ENCODE data around the gene ALKAL2.

The ALKAL2 gene

DNA sequence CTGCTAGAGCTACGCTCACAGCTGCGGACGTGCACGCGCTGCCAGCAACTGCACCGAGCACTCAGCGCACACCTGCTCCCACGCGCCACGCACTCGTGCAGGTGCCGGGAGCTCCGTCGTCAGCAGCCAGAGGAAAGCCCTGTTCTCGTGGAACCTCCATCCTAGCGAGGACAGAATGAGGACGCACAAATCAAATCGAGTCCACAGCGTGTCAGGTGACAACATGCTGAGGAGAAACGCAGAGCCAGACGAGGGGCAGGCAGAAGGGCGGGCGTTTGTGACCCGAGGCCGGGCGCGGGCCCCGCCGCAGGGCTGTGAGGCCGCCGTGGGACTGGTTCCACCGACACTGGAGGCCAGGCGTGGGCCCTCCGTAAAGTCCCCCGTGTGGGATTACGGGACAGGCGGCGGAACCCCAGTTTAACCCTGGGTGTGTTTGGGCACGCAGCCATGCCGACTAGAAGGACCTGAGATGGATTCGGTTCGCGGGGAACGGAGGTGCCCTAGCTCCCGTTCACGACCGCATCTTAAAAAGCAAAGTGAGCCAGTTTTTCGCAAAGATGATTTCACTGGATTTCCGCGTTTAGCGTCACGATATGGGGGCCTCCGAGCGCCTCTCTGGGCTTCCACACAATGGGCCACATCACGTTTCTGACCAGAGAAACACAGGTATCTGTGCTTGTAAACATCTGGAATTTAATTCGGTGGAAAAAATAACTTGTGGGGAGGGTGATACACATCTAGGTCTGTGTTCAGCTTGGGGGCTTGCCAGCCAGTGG is 26.9 kb upstream of the ALKAL2 start:
- Histone ChIP-seq H2BK120ac (ENCODE audit: low read depth, low read length) (peak overlapping the region; percentile 69), H2AFZ (ENCODE audit: low read length) (no peak overlapping the region), H3K4me2 (ENCODE audit: insufficient read depth, low read length, poor library complexity, severe bottlenecking) (no peak overlapping the region), H2AK5ac (ENCODE audit: low read depth, low read length) (peak overlapping the region; percentile 66), H3K4me3 (ENCODE audit: low read length in 2 of 2) (peak overlapping the region in 1 of 2 donors; percentile 64), H2BK12ac (ENCODE audit: low read length) (peak overlapping the region; percentile 80), H3K9me3 (replicated peaks in 1 of 2; ENCODE audit: control insufficient read depth in 2 of 2, insufficient read depth in 1 of 2, low read depth in 1 of 2, low read length in 2 of 2) (no peaks in the 10 kb centered on the region), H2BK15ac (ENCODE audit: low read length) (peak overlapping the region; percentile 81), H3K4ac (ENCODE audit: low read length) (no peak overlapping the region), H3K79me1 (ENCODE audit: low read depth, low read length) (no peaks in the 10 kb centered on the region), H3K4me1 (ENCODE audit: control insufficient read depth in 2 of 2, insufficient read depth in 1 of 2, low read depth in 1 of 2, low read length in 2 of 2) (peaks cover 34 to 54% of the 10 kb centered on the region in 2 donors), H4K8ac (ENCODE audit: low read depth, low read length) (no peak overlapping the region), H3K27me3 (ENCODE audit: control insufficient read depth in 3 of 3, insufficient read depth in 3 of 3, low read depth in 1 of 3, low read length in 3 of 3) (no peaks in the 10 kb centered on the region), H3K36me3 (replicated peaks in 1 of 2; ENCODE audit: control insufficient read depth in 2 of 2, insufficient read depth in 2 of 2, low read length in 2 of 2) (no peaks in the 10 kb centered on the region), H3K9ac (ENCODE audit: low read depth, low read length, poor library complexity) (no peak overlapping the region), H3K23ac (ENCODE audit: low read depth, low read length, poor library complexity) (no peak overlapping the region), H3K18ac (ENCODE audit: low read length) (peak overlapping the region; percentile 92), H3K27ac (replicated peaks; ENCODE audit: low read length) (no peak overlapping the region), H3K14ac (ENCODE audit: low read length) (peak overlapping the region; percentile 60), H2BK5ac (ENCODE audit: low read length) (no peak overlapping the region), H4K91ac (ENCODE audit: low read depth, low read length, poor library complexity) (peak overlapping the region; percentile 18)
- DNase-seq (ENCODE audit: low spot score), result no peak
- no CpG with 5 or more reads among the region's 56 CpGs for WGBS, 2 donors (ENCODE audit: extremely low coverage in 2 of 2, insufficient read length in 2 of 2, insufficient replicate concordance in 1 of 2)

DNA sequence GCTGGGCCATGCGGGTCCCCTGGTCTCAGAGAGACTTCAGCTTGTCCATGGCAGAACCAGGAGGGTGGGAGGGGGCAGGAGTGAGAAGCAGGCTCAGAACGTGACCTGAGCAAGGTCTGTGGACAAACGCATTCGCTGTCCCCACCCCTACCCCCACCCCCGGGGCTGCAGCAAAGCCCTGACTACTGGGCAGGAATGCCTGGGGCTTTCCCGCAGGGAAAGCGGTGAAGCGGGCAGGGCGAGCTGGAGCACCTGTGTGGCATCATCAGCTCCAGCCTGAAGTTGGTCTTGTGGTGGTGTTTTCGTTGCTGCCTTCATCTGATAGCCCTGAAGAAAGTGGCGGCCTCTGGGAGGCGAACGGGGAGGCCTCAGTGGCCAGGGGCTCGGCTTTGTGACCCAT is 26.1 kb upstream of the ALKAL2 start:
- no peak overlapping the region for H3K23ac ChIP-seq (ENCODE audit: low read depth, low read length, poor library complexity)
- H3K36me3 ChIP-seq (replicated peaks in 1 of 2; ENCODE audit: control insufficient read depth in 2 of 2, insufficient read depth in 2 of 2, low read length in 2 of 2), result no peaks in the 10 kb centered on the region
- no peak overlapping the region for H4K8ac ChIP-seq (ENCODE audit: low read depth, low read length)
- H3K4me1 ChIP-seq (ENCODE audit: control insufficient read depth in 2 of 2, insufficient read depth in 1 of 2, low read depth in 1 of 2, low read length in 2 of 2), result peaks cover 42 to 62% of the 10 kb centered on the region in 2 donors
- no peak overlapping the region for H4K91ac ChIP-seq (ENCODE audit: low read depth, low read length, poor library complexity)
- no peak overlapping the region for H2BK5ac ChIP-seq (ENCODE audit: low read length)
- peak overlapping the region; percentile 66 for H2AK5ac ChIP-seq (ENCODE audit: low read depth, low read length)
- no peak for DNase-seq (ENCODE audit: low spot score)
- H2AFZ ChIP-seq (ENCODE audit: low read length), result no peak overlapping the region
- no peak overlapping the region for H3K9ac ChIP-seq (ENCODE audit: low read depth, low read length, poor library complexity)
- no peak overlapping the region for H3K4me3 ChIP-seq (ENCODE audit: low read length in 2 of 2)
- H3K4ac ChIP-seq (ENCODE audit: low read length), result no peak overlapping the region
- H3K4me2 ChIP-seq (ENCODE audit: insufficient read depth, low read length, poor library complexity, severe bottlenecking), result no peak overlapping the region
- no CpG with 5 or more reads among the region's 14 CpGs for WGBS, 2 donors (ENCODE audit: extremely low coverage in 2 of 2, insufficient read length in 2 of 2, insufficient replicate concordance in 1 of 2)
- H3K14ac ChIP-seq (ENCODE audit: low read length), result no peak overlapping the region
- no peaks in the 10 kb centered on the region for H3K9me3 ChIP-seq (replicated peaks in 1 of 2; ENCODE audit: control insufficient read depth in 2 of 2, insufficient read depth in 1 of 2, low read depth in 1 of 2, low read length in 2 of 2)
- no peak overlapping the region for H3K27ac ChIP-seq (replicated peaks; ENCODE audit: low read length)
- H3K18ac ChIP-seq (ENCODE audit: low read length), result peak overlapping the region; percentile 50
- H2BK12ac ChIP-seq (ENCODE audit: low read length), result no peak overlapping the region
- H3K27me3 ChIP-seq (ENCODE audit: control insufficient read depth in 3 of 3, insufficient read depth in 3 of 3, low read depth in 1 of 3, low read length in 3 of 3), result no peaks in the 10 kb centered on the region
- peak overlapping the region; percentile 81 for H2BK15ac ChIP-seq (ENCODE audit: low read length)
- no peaks in the 10 kb centered on the region for H3K79me1 ChIP-seq (ENCODE audit: low read depth, low read length)
- H2BK120ac ChIP-seq (ENCODE audit: low read depth, low read length), result peak overlapping the region; percentile 69

DNA sequence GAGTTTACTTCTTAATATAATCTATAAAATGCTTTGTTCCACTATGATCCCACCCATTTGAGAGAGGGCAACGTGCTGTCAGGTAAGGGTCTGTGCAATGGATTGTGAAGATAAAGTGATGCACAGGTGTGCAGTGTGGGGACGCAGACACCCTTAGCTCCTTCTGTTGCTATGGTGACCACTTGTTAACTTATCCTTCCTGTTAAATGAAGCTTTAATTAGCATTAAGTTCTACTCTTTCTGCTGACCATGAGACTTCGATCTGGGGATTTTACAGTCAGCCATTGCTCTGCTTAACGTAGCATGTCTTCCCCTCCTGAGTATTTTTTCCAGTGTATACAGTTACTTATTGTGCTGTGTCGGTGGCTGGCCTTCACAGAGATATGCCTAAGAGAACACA is 23.1 kb upstream of the ALKAL2 start:
- H2BK5ac ChIP-seq (ENCODE audit: low read length), result no peak overlapping the region
- no peak overlapping the region for H3K4ac ChIP-seq (ENCODE audit: low read length)
- no peak overlapping the region for H2BK120ac ChIP-seq (ENCODE audit: low read depth, low read length)
- H3K27ac ChIP-seq (replicated peaks; ENCODE audit: low read length), result no peak overlapping the region
- H3K4me2 ChIP-seq (ENCODE audit: insufficient read depth, low read length, poor library complexity, severe bottlenecking), result no peak overlapping the region
- DNase-seq (ENCODE audit: low spot score), result no peak
- no peak overlapping the region for H3K18ac ChIP-seq (ENCODE audit: low read length)
- no peak overlapping the region for H2AFZ ChIP-seq (ENCODE audit: low read length)
- H4K91ac ChIP-seq (ENCODE audit: low read depth, low read length, poor library complexity), result no peak overlapping the region
- H3K9ac ChIP-seq (ENCODE audit: low read depth, low read length, poor library complexity), result no peak overlapping the region
- no peaks in the 10 kb centered on the region for H3K9me3 ChIP-seq (replicated peaks in 1 of 2; ENCODE audit: control insufficient read depth in 2 of 2, insufficient read depth in 1 of 2, low read depth in 1 of 2, low read length in 2 of 2)
- H3K36me3 ChIP-seq (replicated peaks in 1 of 2; ENCODE audit: control insufficient read depth in 2 of 2, insufficient read depth in 2 of 2, low read length in 2 of 2), result no peaks in the 10 kb centered on the region
- H2BK12ac ChIP-seq (ENCODE audit: low read length), result no peak overlapping the region
- no peak overlapping the region for H4K8ac ChIP-seq (ENCODE audit: low read depth, low read length)
- H3K14ac ChIP-seq (ENCODE audit: low read length), result no peak overlapping the region
- H3K23ac ChIP-seq (ENCODE audit: low read depth, low read length, poor library complexity), result no peak overlapping the region
- WGBS, 2 donors (ENCODE audit: extremely low coverage in 2 of 2, insufficient read length in 2 of 2, insufficient replicate concordance in 1 of 2), result no CpG with 5 or more reads among the region's 5 CpGs
- no peaks in the 10 kb centered on the region for H3K27me3 ChIP-seq (ENCODE audit: control insufficient read depth in 3 of 3, insufficient read depth in 3 of 3, low read depth in 1 of 3, low read length in 3 of 3)
- no peak overlapping the region for H2BK15ac ChIP-seq (ENCODE audit: low read length)
- H2AK5ac ChIP-seq (ENCODE audit: low read depth, low read length), result no peak overlapping the region
- H3K4me1 ChIP-seq (ENCODE audit: control insufficient read depth in 2 of 2, insufficient read depth in 1 of 2, low read depth in 1 of 2, low read length in 2 of 2), result peaks cover 29 to 40% of the 10 kb centered on the region in 2 donors
- no peak overlapping the region for H3K4me3 ChIP-seq (ENCODE audit: low read length in 2 of 2)
- no peaks in the 10 kb centered on the region for H3K79me1 ChIP-seq (ENCODE audit: low read depth, low read length)

DNA sequence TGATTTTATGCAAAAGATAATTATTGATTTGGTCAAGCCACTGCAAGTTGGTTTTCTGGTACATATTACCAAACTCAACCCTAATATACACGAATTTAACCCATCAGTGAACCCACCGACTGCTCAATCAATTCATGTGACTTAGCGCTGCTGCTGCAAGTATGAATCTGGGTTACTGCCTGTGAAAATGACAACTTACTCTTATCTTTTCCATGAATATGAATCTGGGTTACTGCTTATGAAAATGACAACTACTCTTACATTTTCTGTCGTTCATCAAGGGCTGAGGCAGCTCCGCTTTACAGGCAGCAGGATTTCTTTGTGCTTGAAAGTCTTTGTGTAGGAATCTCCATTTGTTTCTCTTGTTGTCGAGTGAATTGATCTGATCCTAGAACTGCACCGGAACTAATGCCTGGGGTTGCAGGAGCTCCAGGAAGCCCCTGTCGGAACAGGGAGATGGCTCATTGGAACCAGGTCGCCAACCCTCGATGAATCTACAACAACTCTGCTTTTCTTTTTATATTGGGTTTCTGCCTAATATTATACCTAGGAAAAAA is 22.1 kb upstream of the ALKAL2 start:
- Histone ChIP-seq H3K27me3 (ENCODE audit: control insufficient read depth in 3 of 3, insufficient read depth in 3 of 3, low read depth in 1 of 3, low read length in 3 of 3) (no peaks in the 10 kb centered on the region), H4K91ac (ENCODE audit: low read depth, low read length, poor library complexity) (no peak overlapping the region), H2BK12ac (ENCODE audit: low read length) (no peak overlapping the region), H4K8ac (ENCODE audit: low read depth, low read length) (no peak overlapping the region), H3K23ac (ENCODE audit: low read depth, low read length, poor library complexity) (no peak overlapping the region), H3K4me2 (ENCODE audit: insufficient read depth, low read length, poor library complexity, severe bottlenecking) (no peak overlapping the region), H2AFZ (ENCODE audit: low read length) (peak overlapping the region; percentile 72), H3K79me1 (ENCODE audit: low read depth, low read length) (no peaks in the 10 kb centered on the region), H2BK120ac (ENCODE audit: low read depth, low read length) (no peak overlapping the region), H2AK5ac (ENCODE audit: low read depth, low read length) (no peak overlapping the region), H3K4ac (ENCODE audit: low read length) (no peak overlapping the region), H3K36me3 (replicated peaks in 1 of 2; ENCODE audit: control insufficient read depth in 2 of 2, insufficient read depth in 2 of 2, low read length in 2 of 2) (no peaks in the 10 kb centered on the region), H3K9ac (ENCODE audit: low read depth, low read length, poor library complexity) (no peak overlapping the region), H3K9me3 (replicated peaks in 1 of 2; ENCODE audit: control insufficient read depth in 2 of 2, insufficient read depth in 1 of 2, low read depth in 1 of 2, low read length in 2 of 2) (no peaks in the 10 kb centered on the region), H2BK15ac (ENCODE audit: low read length) (no peak overlapping the region), H3K27ac (replicated peaks; ENCODE audit: low read length) (no peak overlapping the region), H3K18ac (ENCODE audit: low read length) (no peak overlapping the region), H3K4me1 (ENCODE audit: control insufficient read depth in 2 of 2, insufficient read depth in 1 of 2, low read depth in 1 of 2, low read length in 2 of 2) (peaks cover 24 to 37% of the 10 kb centered on the region in 2 donors), H2BK5ac (ENCODE audit: low read length) (no peak overlapping the region), H3K14ac (ENCODE audit: low read length) (no peak overlapping the region), H3K4me3 (ENCODE audit: low read length in 2 of 2) (no peak overlapping the region)
- no peak for DNase-seq (ENCODE audit: low spot score)
- WGBS, 2 donors (ENCODE audit: extremely low coverage in 2 of 2, insufficient read length in 2 of 2, insufficient replicate concordance in 1 of 2), result no CpG with 5 or more reads among the region's 10 CpGs
